Measurements from ENCODE around the gene OR13C5.
"Not testable (repeated sequence)": the region's sequence is repeated elsewhere in the genome, so short reads cannot be mapped to it uniquely, and the experiment has no call there.

Gene OR13C5

GRCh38 chr9:104599313-104599712 is at the start of gene OR13C5:
TSS of gene OR13C5 (minus strand) at chr9:104599413. CDS start at chr9:104599413, 0 bp downstream.
- in situ Hi-C loops (cut with MboI; ENCODE audit: low sequenced_read_pairs), result not testable (repeated sequence)

- in situ Hi-C loops (cut with MboI; ENCODE audit: low sequenced_read_pairs), result no loop called here
Measured at GRCh38 chr9:104635456-104635855, 36.2 kb upstream of the OR13C5 start.

- in situ Hi-C loops (cut with MboI; ENCODE audit: low sequenced_read_pairs), result no loop called here
Measured at GRCh38 chr9:104633976-104634520, 34.8 kb upstream of the OR13C5 start.

GRCh38 chr9:104625964-104626363 is 26.8 kb upstream of the OR13C5 start:
- in situ Hi-C loops (cut with MboI; ENCODE audit: low sequenced_read_pairs), result not testable (repeated sequence)

- in situ Hi-C loops (cut with MboI; ENCODE audit: low sequenced_read_pairs), result no loop called here
Measured at GRCh38 chr9:104618104-104618503, 18.9 kb upstream of the OR13C5 start, which contains the start of gene OR13C9. TSS of gene OR13C9 (minus strand) at chr9:104618204. CDS start at chr9:104618204, 0 bp downstream.

- in situ Hi-C loops (cut with MboI; ENCODE audit: low sequenced_read_pairs), result no loop called here
Measured at GRCh38 chr9:104617418-104617817, 18.2 kb upstream of the OR13C5 start.

- in situ Hi-C loops (cut with MboI; ENCODE audit: low sequenced_read_pairs), result no loop called here
Measured at GRCh38 chr9:104611213-104611612, 12.0 kb upstream of the OR13C5 start.

- in situ Hi-C loops (cut with MboI; ENCODE audit: low sequenced_read_pairs), result no loop called here
Measured at GRCh38 chr9:104608336-104608735, 9.1 kb upstream of the OR13C5 start.

- in situ Hi-C loops (cut with MboI; ENCODE audit: low sequenced_read_pairs), result no loop called here
Measured at GRCh38 chr9:104606152-104606551, 6.9 kb upstream of the OR13C5 start.

GRCh38 chr9:104605527-104605926 is 6.3 kb upstream of the OR13C5 start, which contains the start of gene OR13C2:
TSS of gene OR13C2 (minus strand) at chr9:104605627. CDS start at chr9:104605627, 0 bp downstream.
- in situ Hi-C loops (cut with MboI; ENCODE audit: low sequenced_read_pairs), result not testable (repeated sequence)

GRCh38 chr9:104604801-104605200 is 5.6 kb upstream of the OR13C5 start:
- in situ Hi-C loops (cut with MboI; ENCODE audit: low sequenced_read_pairs), result no loop called here

GRCh38 chr9:104598749-104599148 is 464 bp downstream of the OR13C5 start:
- in situ Hi-C loops (cut with MboI; ENCODE audit: low sequenced_read_pairs), result not testable (repeated sequence)

- in situ Hi-C loops (cut with MboI; ENCODE audit: low sequenced_read_pairs), result no loop called here
Measured at GRCh38 chr9:104589626-104590025, 9.6 kb downstream of the OR13C5 start.

GRCh38 chr9:104586496-104587180 is 12.6 kb downstream of the OR13C5 start:
- in situ Hi-C loops (cut with MboI; ENCODE audit: low sequenced_read_pairs), result no loop called here

- in situ Hi-C loops (cut with MboI; ENCODE audit: low sequenced_read_pairs), result no loop called here
Measured at GRCh38 chr9:104580562-104580961, 18.7 kb downstream of the OR13C5 start.

- in situ Hi-C loops (cut with MboI; ENCODE audit: low sequenced_read_pairs), result no loop called here
Measured at GRCh38 chr9:104577263-104577662, 21.9 kb downstream of the OR13C5 start.

GRCh38 chr9:104575456-104575855 is 23.8 kb downstream of the OR13C5 start:
- in situ Hi-C loops (cut with MboI; ENCODE audit: low sequenced_read_pairs), result no loop called here

- in situ Hi-C loops (cut with MboI; ENCODE audit: low sequenced_read_pairs), result no loop called here
Measured at GRCh38 chr9:104572612-104573011, 26.6 kb downstream of the OR13C5 start.

GRCh38 chr9:104568868-104569267 is 30.3 kb downstream of the OR13C5 start, which contains the start of gene OR13C8:
TSS of gene OR13C8 (plus strand) at chr9:104569168. CDS start at chr9:104569168, 0 bp downstream.
- in situ Hi-C loops (cut with MboI; ENCODE audit: low sequenced_read_pairs), result no loop called here

GRCh38 chr9:104564358-104564757 is 34.9 kb downstream of the OR13C5 start:
- in situ Hi-C loops (cut with MboI; ENCODE audit: low sequenced_read_pairs), result no loop called here

GRCh38 chr9:104556830-104557634 is 42.2 kb downstream of the OR13C5 start:
- in situ Hi-C loops (cut with MboI; ENCODE audit: low sequenced_read_pairs), result no loop called here

GRCh38 chr9:104555521-104555920 is 43.7 kb downstream of the OR13C5 start:
- in situ Hi-C loops (cut with MboI; ENCODE audit: low sequenced_read_pairs), result no loop called here
